HEK293T (cell line): Measurements from ENCODE around the gene C1QTNF8.

Experiments used
- ARNT ChIP-seq: fragments of 450-650 bp; IDR thresholded peaks from 2 replicates; pipeline ENCODE4 v1.6.1; 2017; ENCODE audit warnings: mild to moderate bottlenecking
- CTBP1 ChIP-seq: fragments of 450-650 bp; IDR thresholded peaks from 2 replicates; pipeline ENCODE4 v1.6.1; 2016; ENCODE audit warnings: borderline replicate concordance
- ELF4 ChIP-seq: fragments of 450-650 bp; IDR thresholded peaks from 2 replicates; pipeline ENCODE4 v1.6.1; 2017; ENCODE audit warnings: antibody characterized with exemption
- FOXA1 ChIP-seq: fragments of 450-650 bp; IDR thresholded peaks from 2 replicates; pipeline ENCODE4 v1.6.1; 2016; ENCODE audit warnings: mild to moderate bottlenecking
- FOXK2 ChIP-seq: fragments of 450-650 bp; IDR thresholded peaks from 2 replicates; pipeline ENCODE4 v1.6.1; 2016; ENCODE audit warnings: mild to moderate bottlenecking
- FOXM1 ChIP-seq: fragments of 450-650 bp; IDR thresholded peaks from 2 replicates; pipeline ENCODE4 v1.6.1; 2017; ENCODE audit warnings: mild to moderate bottlenecking, borderline replicate concordance
- NFRKB ChIP-seq: fragments of 450-650 bp; IDR thresholded peaks from 2 replicates; pipeline ENCODE4 v1.6.1; 2016; ENCODE audit warnings: mild to moderate bottlenecking, moderate library complexity
- SP1 ChIP-seq: fragments of 450-650 bp; IDR thresholded peaks from 2 replicates; pipeline ENCODE4 v1.6.1; 2017
- SUZ12 ChIP-seq: fragments of 450-650 bp; IDR thresholded peaks from 2 replicates; pipeline ENCODE4 v1.6.1; 2016; ENCODE audit warnings: mild to moderate bottlenecking
- TARDBP ChIP-seq: fragments of 450-650 bp; IDR thresholded peaks from 2 replicates; pipeline ENCODE4 v1.6.1; 2016

DNA sequence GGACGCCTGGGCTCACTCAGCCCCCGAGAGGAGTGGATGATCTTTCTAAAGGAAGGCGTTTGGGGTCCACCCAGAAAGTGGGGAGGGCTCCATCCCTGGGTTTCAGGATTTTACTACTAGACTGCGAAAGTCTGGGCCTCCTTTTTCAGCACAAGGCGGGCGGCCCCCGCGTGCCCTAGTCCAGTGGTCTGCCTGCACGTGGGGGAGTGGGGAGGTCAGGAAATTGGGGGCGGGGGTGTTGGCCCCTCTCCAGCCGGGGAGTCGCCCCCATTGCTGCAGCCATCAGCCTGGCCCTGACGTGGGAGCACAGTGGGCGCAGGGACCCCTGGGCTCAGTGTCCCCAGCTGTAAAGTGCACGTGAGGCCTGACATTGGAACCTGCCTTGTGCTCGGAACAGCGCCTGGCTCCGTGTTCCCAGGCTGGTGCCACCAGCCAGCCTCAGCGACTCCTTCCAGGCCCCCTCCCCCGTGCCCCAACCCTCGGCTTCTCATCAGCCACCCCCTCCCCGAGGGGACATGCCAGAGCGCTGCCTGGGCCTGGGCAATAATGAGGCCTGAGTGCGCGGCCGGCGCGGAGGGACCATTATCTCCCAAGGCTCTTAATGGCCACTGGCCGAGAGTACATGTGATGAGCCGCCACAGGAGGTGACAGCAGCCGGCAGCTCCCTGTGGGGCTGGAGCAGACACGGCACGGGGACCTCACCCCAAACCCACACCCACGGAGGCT, 2.4 kb upstream of the C1QTNF8 start:
- no peak for TF ChIP-seq FOXK2
- no peak for TF ChIP-seq FOXA1
- TF ChIP-seq NFRKB, result no peak
- no peak for TF ChIP-seq SP1
- TF ChIP-seq SUZ12, result no peak
- no peak for TF ChIP-seq FOXM1
- no peak for TF ChIP-seq CTBP1
- no peak for TF ChIP-seq ARNT
- TF ChIP-seq TARDBP, result no peak
- TF ChIP-seq ELF4, result no peak
